Stimulated activated CD8-positive, alpha-beta memory T cell treated with anti-CD3 and anti-CD28 coated beads, Interleukin-15, amount 100 ng/mL, for 48 hours (primary cell): Measurements from ENCODE around the gene E2F3.
"Not testable (repeated sequence)": the region's sequence is repeated elsewhere in the genome, so short reads cannot be mapped to it uniquely, and the experiment has no call there.

Source experiments
- DNase-seq, 2 donors: peaks; one replicate each; pipeline ENCODE4 v3.0.0-alpha.2; 2020; ENCODE audit warnings: low read depth in 2 of 2

Gene E2F3

DNA sequence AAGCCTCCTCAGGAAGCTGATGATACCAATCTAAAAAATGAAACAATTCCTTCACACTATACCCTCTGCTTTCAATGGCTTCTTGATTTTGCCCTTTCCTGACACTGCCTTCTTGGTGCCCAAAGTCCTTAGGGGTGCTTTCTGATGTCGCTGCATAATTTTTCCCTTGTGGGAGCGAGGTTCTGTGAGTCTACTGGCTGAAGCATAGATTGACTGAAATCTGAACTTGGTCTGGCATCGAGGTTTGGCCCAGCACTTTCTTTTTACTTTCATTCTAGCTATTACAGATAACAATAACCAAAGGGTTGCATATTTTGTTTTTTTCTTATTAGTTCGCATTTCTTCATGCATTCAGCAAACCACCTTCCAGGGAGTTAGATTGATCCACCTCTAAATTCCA, 65.8 kb downstream of the E2F3 start:
- no peak for DNase-seq

DNA sequence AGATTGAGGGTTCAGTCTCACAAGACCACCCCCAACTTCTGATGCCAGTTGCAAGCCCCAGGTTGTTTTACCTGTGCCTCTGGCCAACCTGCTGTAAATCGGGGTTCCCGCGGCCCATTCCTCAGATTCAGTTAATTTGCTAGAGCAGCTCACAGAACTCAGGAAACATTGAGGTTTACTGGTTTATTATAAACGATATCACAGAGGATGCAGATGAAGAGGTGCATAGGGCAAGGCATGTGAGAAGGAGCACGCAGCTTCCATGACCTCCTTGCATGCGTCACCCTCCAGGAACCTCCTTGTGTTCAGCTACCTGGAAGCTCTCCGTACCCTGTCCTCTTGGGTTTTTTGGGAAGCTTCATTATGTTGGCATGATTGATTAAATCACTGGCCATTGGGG, 66.5 kb downstream of the E2F3 start:
- DNase-seq: no peak

DNA sequence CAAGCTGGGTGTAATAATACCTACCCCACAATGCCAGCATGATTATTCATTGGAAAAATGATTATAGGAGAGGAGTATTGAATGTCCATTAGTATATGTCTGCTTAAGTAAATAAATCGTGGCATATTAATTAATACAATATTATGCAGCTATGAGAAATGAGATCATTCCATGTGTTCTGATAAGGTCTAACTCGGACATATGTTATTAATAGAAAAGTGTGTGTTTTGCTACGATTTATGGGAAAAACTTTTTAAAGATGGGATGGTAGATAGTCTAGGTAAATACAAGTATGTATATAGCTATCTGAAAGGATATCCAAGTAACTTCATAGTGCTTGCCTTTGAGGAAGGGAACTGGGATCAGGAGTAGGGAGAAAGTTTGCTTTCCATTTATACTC, 71.1 kb downstream of the E2F3 start:
- DNase-seq: no peak

DNA sequence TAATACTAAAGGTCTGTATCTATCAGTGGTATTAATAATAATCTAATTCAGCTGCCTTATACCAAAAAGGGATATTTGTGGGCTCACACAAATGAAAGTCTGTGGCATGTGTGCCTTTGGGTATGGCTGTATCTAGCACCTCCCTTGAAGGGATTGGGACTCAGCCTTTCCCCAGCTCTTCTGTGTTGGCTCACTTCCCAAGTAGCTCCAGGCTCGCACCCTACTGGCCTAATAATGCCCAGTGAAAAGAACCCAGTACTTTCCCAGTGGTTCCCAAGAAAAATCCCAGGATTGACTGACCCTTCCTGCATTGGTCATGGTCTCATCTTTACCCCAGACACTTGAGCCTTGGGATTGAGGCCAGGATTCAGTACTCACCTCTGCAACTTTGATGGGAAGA, 71.8 kb downstream of the E2F3 start:
- DNase-seq: no peak

GRCh38 chr6:20474874-20475542, 73.3 kb downstream of the E2F3 start:
- DNase-seq: no peak

DNA sequence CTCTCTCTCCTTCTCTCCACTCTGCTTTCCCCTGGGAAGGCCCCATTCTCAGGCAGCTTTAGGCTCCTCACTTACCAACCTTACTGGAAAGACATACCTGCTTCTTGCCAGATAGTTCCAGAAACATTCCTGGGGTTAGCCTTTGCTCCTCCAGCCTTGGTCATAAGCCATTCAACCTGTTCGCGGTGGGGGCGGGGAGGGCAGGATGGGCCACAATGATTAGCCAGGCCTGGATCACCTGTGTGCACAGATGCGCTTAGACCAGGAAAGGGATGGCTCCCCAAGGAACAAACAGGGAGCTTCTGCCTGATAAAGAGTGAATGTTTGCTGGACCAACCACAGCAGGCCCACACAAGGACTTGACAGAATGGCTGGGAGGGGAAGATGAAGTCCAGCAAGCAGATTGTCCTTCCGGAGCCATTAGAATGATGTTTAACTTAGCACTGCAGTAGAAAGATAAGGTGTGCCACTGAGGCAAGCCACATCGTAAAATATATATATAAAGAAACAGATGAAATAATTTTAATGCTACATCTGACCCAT, 74.9 kb downstream of the E2F3 start:
- DNase-seq: no peak

DNA sequence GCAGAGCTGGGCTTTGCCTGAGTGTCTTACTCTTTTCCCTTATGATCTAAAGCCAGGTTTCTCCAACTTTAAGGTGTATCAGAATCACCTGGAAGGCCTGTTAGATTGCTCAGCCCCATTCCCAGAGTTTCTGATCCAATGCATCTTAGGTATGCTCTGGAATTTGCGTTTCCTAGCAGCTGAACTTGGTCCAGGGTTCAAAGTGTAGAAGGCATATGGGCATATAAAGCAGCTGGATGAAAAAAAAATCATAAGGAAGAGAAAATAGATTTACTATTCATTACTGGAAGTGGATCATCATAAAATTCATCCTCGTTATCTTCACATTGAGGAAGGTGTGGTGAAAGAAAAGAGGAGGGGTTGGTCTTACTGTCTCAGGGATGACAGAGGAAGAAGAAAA, 75.8 kb downstream of the E2F3 start:
- no peak for DNase-seq

DNA sequence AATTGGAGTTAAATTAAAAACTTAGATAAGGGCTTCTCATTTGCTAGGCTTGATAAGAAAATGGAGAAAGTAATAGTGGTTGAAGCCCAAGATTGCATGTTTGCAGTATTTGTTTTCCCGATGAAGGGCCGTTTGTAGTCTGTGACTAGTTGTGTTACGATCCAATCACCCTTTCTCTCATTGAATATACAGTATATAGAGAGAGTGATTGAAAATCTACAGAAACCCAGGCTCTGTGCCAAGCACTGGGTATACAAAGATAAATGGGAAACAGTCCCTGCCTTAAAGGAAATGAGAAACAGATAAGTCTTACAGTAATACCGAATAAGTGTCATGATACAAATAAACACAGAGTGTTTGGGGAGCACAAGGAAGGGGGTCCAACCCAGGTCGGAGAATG, 77.4 kb downstream of the E2F3 start:
- DNase-seq: no peak

GRCh38 chr6:20479526-20479925, 77.8 kb downstream of the E2F3 start:
- no peak for DNase-seq

DNA sequence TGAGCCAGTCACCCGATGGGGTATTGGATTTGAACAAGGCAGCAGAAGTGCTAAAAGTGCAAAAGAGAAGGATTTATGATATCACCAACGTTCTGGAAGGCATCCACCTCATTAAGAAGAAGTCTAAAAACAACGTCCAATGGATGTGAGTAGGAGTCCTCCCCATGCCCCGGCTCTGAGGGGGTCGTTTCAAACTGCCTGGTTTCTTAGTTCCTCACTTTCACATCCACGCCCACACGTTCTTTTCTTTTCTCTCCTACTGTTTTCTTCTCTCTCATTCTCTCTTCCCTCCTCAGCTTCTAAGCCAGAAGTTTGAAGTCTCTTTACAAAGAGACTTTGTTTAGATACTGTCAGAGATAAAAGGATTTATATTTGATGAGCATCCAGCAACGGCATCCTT, 79.6 kb downstream of the E2F3 start:
- no peak for DNase-seq

GRCh38 chr6:20483887-20484497, 82.3 kb downstream of the E2F3 start:
- no peak for DNase-seq

DNA sequence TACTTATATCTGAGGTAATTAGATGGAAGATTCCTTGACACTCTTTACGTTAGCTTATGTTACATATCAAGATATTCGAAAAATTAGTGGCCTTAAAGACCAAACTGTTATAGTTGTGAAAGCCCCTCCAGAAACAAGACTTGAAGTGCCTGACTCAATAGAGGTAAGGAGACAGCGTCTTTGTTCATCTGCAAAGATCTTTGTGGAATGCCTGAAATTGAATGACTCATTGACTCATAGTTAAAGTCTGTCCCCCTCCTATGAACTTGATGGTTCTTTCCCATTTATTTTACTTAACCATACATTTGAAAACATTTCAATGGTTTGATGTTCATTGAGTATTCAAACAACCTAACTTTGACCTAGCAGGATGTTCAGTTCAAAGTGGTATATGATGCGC, 85.0 kb downstream of the E2F3 start:
- no peak for DNase-seq

- no peak for DNase-seq
Measured at GRCh38 chr6:20487669-20488375, 86.1 kb downstream of the E2F3 start.

DNA sequence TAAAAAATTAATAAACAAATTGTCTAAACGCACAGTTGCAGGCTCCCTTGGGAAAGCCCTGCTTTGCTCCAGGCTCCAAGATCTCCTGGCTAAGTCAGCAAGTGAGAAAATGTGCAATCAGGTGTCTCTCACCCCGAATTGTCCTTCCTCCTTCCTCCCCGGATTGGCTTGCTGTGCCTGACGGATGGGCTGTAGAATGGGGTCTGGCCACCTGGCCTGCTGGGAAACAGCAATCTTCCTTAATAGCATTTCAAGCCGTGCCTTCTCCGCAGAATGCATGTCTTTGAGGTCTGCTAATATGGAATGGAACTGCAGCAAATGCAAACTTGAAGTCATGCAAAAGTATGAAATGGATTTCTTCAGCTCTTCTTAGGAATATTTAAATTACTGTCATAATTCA, 88.9 kb downstream of the E2F3 start:
- DNase-seq: no peak

DNA sequence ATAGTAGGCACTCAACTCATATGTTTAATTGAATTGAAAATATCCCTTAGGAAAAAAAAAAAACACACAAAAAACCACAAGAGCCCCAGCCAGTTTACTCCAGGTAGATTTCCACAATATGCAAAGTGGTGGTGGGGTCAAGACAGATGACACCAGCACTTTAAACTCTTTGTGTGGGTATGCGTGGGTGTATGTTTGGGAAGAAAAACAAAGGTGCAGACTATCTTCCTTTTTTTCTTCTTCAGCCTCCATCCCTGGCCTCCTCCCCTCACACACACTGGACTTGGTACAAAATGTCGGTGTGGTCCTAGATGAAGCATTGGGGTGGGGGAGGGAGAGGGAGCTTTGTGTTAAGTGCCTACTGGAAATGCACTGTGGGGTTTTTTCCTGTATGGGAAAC, 90.4 kb downstream of the E2F3 start:
- DNase-seq: no peak

DNA sequence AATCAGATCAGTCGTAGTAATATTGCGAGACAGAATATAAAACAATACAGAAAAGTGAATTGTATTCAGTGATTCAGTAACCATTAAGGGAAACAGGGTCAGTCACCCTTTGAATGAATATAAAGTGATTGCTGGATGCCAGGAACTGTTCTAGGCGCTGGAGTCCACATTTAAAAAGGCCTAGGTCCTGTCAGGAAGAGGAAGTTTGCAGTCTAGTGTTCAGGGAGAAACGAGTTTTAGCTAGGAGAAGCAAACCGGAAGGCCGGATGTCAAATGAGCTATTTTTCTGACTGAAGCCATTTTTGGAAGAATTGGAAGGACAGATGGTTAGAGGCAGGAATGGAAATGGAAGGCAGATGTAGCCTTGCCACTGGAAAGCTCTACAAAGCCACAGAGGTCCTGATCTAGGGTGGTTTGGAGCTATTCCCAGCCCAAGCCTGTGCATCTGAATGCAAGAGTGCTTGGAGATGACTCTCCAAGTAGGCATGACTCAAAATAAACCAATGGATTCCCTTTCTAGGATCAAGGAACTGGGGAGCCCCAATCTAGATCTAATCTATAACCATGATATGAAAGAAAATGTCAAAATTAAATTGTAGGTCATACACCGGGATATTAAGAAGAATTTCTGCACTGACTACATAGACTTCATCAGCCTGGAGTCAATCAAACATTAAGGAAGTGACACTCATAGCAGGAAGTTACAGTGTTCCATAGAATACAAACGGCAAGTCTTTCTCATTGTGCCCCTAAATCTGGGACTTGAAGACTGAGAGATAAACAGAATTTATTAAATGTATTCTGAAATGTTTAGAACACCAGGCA, 95.7 kb downstream of the E2F3 start:
- no peak for DNase-seq

DNA sequence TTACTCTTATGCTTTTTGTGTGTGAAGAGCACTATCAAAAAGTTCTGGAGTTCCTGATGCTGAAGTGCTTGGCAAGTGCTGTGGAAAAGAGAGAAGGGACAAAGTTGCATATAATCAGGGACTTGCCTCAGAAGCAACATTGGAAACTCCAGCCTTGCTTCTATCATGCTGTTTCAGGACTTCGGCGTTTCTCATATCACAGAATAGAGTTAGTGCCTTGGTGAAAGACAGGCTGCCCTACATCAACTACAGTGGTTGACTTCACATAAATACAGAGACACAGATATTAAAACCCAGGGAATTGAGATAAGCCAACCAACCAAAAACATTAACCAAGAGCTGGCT, 96.3 kb downstream of the E2F3 start:
- DNase-seq: no peak

DNA sequence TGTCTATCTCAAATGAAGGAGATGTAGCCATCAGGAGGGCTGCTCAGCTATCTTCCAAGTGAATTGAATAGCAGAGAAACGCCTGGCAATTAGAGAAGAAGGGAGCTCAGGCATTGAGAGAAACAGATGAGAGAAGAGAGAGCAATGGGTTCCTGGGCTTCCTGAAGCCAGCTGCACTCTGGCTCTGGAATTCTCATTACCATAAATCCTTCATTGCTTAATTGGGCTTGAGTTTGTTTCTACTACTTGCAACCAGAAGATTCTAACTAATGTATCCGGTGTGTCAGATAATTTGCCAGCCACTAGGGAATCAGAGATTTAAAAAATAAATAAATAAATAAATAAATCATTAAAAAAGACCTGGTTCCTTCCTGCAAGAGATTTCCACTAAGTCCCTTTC, 107.5 kb downstream of the E2F3 start:
- no peak for DNase-seq

GRCh38 chr6:20511852-20512251, 110.2 kb downstream of the E2F3 start:
- DNase-seq: no peak

DNA sequence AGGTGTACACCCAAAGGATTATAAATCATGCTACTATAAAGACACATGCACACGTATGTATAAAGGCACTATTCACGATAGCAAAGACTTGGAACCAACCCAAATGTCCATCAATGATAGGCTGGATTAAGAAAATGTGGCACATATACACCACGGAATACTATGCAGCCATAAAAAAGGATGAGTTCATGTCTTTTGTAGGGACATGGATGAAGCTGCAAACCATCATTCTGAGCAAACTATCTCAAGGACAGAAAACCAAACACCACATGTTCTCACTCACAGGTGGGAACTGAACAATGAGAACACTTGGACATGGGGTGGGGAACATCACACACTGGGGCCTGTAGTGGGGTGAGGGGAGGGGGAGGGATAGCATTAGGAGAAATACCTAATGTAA, 123.5 kb downstream of the E2F3 start:
- not testable (repeated sequence) for DNase-seq

GRCh38 chr6:20529086-20529448, 127.4 kb downstream of the E2F3 start:
- not testable (repeated sequence) for DNase-seq

GRCh38 chr6:20532881-20533280, 131.2 kb downstream of the E2F3 start:
- DNase-seq: no peak
